ENCODE measurements around the gene PAF1. TPM values are rescaled to one million over a fixed set of nuclear protein-coding genes. Genes with fewer than 3 reads are reported as not detected.

The PAF1 gene
- polyA plus RNA-seq, 12 donors, result 33.0 to 65.6 (median 39.1) TPM; not detected in 1

- no peak for DNase-seq
These were observed 29.9 kb upstream of the PAF1 start for GRCh38 chr19:39420769-39421168.

- no peak for DNase-seq
These were observed 28.1 kb upstream of the PAF1 start for GRCh38 chr19:39419003-39419402.

- DNase-seq, result no peak
These were observed 26.7 kb upstream of the PAF1 start for GRCh38 chr19:39417463-39418181.

GRCh38 chr19:39416152-39417120 is 25.5 kb upstream of the PAF1 start:
- DNase-seq, result no peak

- DNase-seq, result no peak
These were observed 24.5 kb upstream of the PAF1 start for GRCh38 chr19:39415111-39416046.

GRCh38 chr19:39413911-39414608 is 23.2 kb upstream of the PAF1 start:
- no peak for DNase-seq

- peak; percentile 78 for DNase-seq
These were observed 22.5 kb upstream of the PAF1 start for GRCh38 chr19:39413272-39413910.

- DNase-seq, result no peak
These were observed 22.0 kb upstream of the PAF1 start for GRCh38 chr19:39412867-39413271.

- DNase-seq, result peak; percentile 99
These were observed 21.4 kb upstream of the PAF1 start, which contains the start of gene PLEKHG2 for GRCh38 chr19:39412100-39412866. TSS of gene PLEKHG2 (plus strand) at chr19:39412669. CDS start at chr19:39414087, 1,418 bp downstream.

GRCh38 chr19:39411832-39412099 is 20.9 kb upstream of the PAF1 start:
- peak; percentile 93 for DNase-seq

GRCh38 chr19:39411081-39411831 is 20.4 kb upstream of the PAF1 start:
- peak; percentile 57 for DNase-seq

GRCh38 chr19:39410831-39411080 is 19.9 kb upstream of the PAF1 start:
- no peak for DNase-seq

- DNase-seq, result peak; percentile 72
These were observed 19.3 kb upstream of the PAF1 start for GRCh38 chr19:39410017-39410830.

- peak; percentile 80 for DNase-seq
These were observed 18.5 kb upstream of the PAF1 start for GRCh38 chr19:39409208-39410016.

GRCh38 chr19:39408392-39409207 is 17.7 kb upstream of the PAF1 start:
- peak; percentile 46 for DNase-seq

GRCh38 chr19:39407660-39408391 is 16.9 kb upstream of the PAF1 start:
- no peak for DNase-seq

Measured in muscle of arm (tissue), 12 donors.